Endothelial cell of hepatic sinusoid (primary cell): ENCODE data around the gene KLHL41.
"Not testable (repeated sequence)": the region's sequence is repeated elsewhere in the genome, so short reads cannot be mapped to it uniquely, and the experiment has no call there.

Source experiments
- in situ Hi-C: cut with HindIII; loops from 2 replicates; pipeline ENCODE4 v1.10.0; 2017; ENCODE audit warnings: low sequenced_read_pairs

Gene KLHL41

GRCh38 chr2:169571571-169571970, 62.1 kb downstream of the KLHL41 start:
- in situ Hi-C loops: no loop called here

- in situ Hi-C loops: no loop called here
Measured at GRCh38 chr2:169572189-169572588, 62.7 kb downstream of the KLHL41 start.

- in situ Hi-C loops: no loop called here
Measured at GRCh38 chr2:169572821-169573159, 63.3 kb downstream of the KLHL41 start.

GRCh38 chr2:169573160-169573973, 63.9 kb downstream of the KLHL41 start, which contains the start of gene FASTKD1:
FASTKD1 (minus strand) TSS chr2:169573865; CDS start chr2:169572029, 1,836 bp downstream.
- in situ Hi-C loops: no loop called here

GRCh38 chr2:169573974-169574299, 64.4 kb downstream of the KLHL41 start:
- in situ Hi-C loops: no loop called here

GRCh38 chr2:169574539-169574938, 65.0 kb downstream of the KLHL41 start:
- in situ Hi-C loops: not testable (repeated sequence)

GRCh38 chr2:169575264-169575663, 65.8 kb downstream of the KLHL41 start:
- in situ Hi-C loops: not testable (repeated sequence)
